Activated naive CD4-positive, alpha-beta T cell treated with anti-CD3 and anti-CD28 coated beads, Interleukin-2, amount 50 U/mL, for 16 hours (primary cell): ENCODE measurements around the gene TSHZ1.

Experiments used
- DNase-seq: peaks from one replicate; pipeline ENCODE4 v3.0.0-alpha.2; 2020

Gene TSHZ1

DNA sequence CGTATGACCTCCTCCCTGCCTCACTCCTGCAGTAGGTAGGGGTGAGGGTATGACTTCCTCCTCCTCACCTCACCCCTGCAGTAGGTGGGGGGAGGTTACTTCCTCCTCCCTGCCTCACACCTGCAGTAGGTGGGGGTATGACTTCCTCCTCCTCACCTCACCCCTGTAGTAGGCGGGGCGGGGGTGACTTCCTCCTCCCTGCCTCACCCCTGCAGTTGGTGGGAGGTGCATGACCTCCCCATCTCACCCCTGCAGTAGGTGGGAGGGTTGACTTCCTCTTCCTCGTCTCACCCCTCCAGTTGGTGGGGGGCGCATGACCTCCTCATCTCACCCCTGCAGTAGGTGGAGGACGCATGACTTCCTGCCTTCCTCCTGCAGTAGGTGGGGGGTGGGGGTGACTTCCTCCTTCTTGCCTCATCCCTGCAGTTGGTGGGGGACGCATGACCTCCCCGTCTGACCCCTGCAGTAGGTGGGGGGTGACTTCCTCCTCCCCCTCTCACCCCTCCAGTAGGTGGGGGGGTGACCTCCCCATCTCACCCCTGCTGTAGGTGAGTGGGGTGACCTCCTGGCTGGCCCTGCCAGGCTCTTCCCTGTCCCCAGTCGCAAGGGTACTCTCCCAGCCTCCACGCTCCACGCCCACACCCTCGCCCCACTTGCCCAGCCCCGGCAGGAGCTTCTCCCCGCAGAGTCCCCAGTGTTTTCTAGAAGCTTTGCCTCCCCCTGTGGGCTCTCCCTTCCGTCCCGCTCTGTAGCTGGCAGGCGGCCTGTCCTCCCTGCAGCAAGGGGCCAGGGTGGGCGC is 39.3 kb downstream of the TSHZ1 start:
- no peak for DNase-seq

GRCh38 chr18:75250471-75250821 is 39.8 kb downstream of the TSHZ1 start:
- no peak for DNase-seq

DNA sequence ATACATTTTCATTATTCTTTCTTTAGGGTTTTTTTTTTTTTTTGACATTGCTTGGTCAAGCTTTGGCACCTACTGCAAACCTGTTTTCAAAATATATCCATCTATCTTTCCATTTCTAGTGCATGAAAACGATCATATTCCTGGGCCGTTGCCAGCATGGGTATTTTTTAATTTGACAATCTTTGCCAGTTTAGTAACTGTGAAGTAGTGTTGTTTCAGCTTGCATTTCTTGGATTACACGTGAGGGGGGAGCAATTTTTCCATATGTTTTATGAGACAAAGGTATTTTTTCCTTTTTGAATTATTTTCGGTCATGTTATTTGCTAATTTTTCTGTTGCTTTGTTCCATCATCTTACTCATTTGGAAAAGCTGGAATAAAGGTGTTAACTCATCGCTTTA is 40.9 kb downstream of the TSHZ1 start:
- DNase-seq: no peak

- no peak for DNase-seq
Measured at GRCh38 chr18:75252136-75252535, 41.5 kb downstream of the TSHZ1 start.

DNA sequence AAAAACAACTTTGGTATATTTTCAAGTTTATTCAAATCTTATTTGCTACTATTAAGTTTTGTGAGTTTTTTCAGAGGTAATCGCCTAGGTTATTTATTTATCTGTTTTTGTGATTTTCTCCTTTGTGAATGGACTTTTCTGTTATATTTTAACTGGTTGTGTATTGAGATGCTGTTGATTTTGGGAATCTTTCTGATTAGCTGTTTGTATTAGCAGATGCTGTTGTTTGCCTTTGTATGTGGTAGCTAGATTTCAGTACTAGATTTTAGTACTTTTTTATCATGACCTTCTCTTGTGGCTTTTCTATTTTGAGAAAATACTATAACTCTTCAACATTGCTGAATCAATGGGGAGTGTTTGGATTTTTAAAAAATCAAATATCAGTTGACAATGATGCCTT is 42.4 kb downstream of the TSHZ1 start:
- DNase-seq: no peak

GRCh38 chr18:75253784-75254183 is 43.2 kb downstream of the TSHZ1 start:
- DNase-seq: no peak

GRCh38 chr18:75255094-75255493 is 44.5 kb downstream of the TSHZ1 start:
- no peak for DNase-seq

GRCh38 chr18:75256376-75256775 is 45.8 kb downstream of the TSHZ1 start:
- no peak for DNase-seq

GRCh38 chr18:75257605-75258004 is 47.0 kb downstream of the TSHZ1 start:
- no peak for DNase-seq

DNA sequence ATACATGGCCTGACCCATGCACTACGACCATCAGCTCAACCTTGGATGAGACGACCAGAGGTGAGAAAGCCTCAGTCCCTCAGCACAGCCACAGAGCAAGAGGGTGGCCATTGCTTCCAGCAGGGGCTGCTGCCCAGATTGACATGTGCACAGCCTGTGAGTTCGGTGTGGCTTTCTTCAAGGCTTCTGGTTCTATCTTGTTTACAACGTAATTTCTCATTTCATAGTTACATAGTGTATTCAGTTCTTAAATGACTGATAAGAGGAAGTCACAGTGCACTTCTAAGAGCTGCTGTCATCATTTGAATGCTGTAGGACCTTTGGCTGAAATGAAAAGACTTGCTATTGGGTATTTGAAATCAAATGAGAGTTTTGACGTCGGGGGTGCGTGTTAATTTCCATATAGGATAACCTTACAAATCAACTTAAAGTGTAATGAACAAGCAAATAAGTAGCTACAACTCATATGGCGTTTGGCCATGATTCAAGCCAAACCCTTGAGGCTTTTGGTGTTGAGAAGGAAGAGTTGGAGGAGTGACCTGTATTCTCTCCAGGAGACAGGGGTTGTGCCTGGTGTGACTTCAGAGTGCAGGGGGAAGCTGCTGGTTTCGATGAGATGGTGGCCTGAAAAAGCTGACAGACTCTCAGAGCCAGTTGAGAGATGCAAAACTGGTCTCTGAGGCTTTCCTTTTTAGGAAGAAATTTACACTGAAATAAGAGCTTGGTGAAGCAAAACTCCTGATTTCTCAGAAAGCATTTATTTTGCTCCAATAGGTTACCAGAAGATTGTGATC is 51.0 kb downstream of the TSHZ1 start:
- DNase-seq: no peak

DNA sequence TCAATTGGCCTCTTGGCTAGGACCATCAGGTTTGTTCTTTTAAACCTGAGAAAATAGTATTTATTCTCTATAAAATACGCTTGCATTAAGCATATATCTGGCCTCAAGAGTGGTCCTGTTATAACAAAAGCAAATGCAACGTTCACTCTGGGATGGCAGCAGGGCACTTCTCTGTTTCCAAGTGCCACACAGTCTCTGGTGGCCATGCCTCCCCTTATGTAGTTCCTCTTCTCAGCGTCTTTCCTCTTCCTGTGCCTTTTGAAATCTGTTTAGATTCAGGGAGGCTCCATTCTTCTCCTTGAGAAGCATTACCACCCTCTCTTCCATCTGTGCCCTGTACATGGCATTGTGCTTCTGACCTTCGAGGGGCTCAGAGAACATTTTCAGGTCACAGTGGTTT is 51.9 kb downstream of the TSHZ1 start:
- no peak for DNase-seq

DNA sequence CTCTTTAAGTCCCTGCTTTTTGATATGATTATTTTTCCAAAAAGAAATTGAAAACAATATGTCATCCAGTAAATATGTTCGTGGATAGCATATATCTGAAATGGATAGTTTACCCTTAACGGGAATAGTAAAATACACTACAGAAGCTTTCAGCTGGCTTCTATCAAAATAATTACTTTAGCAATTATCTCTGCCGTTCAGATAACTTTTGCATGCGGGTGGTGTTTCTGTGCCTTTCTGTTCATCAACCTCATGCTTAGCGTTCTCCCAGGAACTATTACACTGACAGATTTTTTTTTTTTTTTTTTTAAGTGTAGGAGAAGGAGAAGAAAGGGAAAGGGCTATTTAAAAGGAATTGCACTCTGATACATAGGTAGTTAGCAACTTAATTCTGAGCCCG is 53.6 kb downstream of the TSHZ1 start:
- no peak for DNase-seq

GRCh38 chr18:75264926-75265597 is 54.5 kb downstream of the TSHZ1 start:
- no peak for DNase-seq

DNA sequence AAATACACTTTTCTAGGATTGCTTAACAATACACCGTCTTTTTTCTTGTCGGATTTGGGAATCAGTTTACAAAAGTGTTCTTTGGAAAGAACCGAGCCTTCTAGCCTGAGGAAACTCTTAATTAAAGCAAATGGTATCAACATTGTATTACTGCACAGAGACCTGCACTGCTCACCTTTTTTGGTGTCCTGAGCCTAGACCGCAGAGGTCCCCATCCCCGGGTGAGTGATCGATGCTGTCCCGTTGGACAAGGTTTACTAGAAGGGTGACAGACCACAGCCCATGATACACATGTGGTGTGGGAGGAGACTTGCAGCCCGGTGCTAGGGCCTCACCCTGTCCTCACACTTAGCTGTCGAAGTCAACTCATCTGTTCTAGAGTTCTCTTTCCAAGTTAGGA is 55.3 kb downstream of the TSHZ1 start:
- DNase-seq: no peak

DNA sequence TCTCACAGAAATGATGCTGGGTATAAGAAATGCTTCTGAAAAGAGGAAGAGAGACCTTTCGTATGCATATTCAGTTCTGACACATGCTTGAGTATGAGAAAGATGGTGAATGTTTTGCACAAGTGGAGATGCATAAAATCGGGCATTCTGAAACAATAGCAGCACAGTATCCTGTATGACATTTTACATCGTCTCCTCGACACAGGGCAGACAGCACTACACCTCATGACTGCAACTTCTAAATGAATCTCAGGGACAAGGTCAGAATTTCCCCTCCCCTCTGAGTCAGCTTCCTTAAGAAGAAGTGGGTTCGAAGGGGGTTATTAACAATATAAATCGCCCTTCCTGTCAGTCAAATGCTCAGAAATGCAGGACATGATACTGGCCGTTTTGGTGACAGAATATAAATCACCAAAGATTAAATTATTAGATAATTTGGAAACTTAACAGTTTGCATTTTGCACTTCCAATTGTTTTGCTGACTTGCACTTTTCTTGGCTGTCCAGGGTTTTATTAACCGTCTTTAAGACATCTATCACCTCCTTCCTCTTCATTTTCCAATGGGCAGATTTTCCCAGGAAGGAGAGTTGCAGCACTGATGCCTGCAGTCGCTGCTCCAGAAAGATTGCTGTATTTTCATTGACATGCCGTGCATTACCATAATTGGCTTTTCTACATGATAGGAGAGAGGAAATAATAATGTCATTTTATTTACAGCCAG is 57.2 kb downstream of the TSHZ1 start:
- DNase-seq: no peak

- DNase-seq: no peak
Measured at GRCh38 chr18:75268364-75268646, 57.7 kb downstream of the TSHZ1 start.

DNA sequence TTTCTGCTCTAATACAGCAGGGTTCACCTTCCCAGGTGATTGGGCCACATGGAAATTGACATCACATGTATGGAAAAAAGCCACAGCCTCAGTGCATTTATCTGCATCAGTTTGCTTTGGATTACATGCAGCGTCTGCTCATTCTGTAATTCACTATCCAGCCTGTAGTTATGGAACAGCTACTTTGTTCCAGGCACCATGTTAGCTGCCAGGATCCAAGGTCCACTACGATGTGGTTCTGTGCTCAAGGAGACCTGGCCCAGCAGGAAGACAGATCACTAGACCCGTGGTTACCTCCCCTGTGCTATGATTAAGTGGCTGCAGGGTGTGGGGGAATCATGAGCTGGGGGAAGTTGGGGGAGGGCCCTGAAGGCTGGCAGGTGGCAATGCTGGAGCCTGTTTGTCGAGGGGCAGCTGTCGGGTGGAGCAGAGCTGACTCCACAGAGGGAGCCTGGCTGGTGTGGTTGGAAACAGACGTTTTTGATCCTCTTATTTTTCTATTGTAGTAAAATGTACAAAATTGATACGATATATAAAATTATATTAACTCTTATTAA is 58.6 kb downstream of the TSHZ1 start:
- no peak for DNase-seq

- no peak for DNase-seq
Measured at GRCh38 chr18:75269696-75270095, 59.1 kb downstream of the TSHZ1 start.

DNA sequence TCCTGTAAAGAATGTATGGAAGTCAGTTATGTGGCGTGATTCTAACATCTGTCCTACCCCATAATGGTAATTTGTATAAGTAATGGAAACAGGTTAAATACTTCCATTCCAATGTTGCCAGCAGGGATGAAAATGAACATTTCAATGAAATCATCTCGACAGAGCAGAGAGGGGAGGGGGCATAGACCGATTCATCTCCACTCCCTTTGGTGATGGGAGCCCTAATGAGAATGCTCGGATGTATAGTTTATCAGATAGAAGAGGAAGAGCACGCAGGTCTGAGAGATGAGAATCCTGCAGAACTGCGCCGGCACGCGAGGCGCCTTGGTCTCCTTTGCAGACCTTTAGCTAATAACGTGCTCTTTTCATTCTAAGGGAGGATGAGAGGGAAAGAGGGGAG is 61.4 kb downstream of the TSHZ1 start:
- no peak for DNase-seq

GRCh38 chr18:75273817-75274216 is 63.2 kb downstream of the TSHZ1 start:
- DNase-seq: no peak

GRCh38 chr18:75275226-75275625 is 64.6 kb downstream of the TSHZ1 start:
- DNase-seq: no peak

GRCh38 chr18:75276818-75277609 is 66.4 kb downstream of the TSHZ1 start:
- no peak for DNase-seq

DNA sequence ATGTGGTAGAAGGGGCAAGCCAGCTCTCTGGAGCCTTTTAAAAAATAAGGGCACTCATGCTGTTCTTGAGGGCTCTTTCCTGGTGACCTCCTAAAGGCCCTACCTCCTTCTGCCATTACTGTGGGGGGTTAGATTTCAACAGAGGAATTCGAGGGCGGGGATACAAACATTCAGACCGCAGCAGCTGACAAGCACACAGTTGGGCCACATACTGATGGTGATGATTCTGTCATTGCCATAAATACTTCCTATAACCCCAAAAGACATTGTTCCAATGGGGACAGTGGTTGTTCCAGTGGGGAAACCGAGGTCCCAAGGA is 67.0 kb downstream of the TSHZ1 start:
- no peak for DNase-seq
